HepG2 (cell line): ENCODE results near the gene ARVCF. TPM values are rescaled to one million over a fixed set of nuclear protein-coding genes. Genes with fewer than 3 reads are reported as not detected.

Experiments used
- ATAC-seq: fragments of 200-7000 bp; cut with Tn5 transposase; 3 replicates; pipeline ENCODE4 v1.9.1; 2020; ENCODE audit warnings: mild to moderate bottlenecking, moderate library complexity
- BruUV-seq: library from RNA; stranded (reverse); fragments of 400-500 nt; replicated peaks from 2 replicates; lab custom pipeline; 2021; lab: Mats Ljungman, UMichigan
- CTCF ChIA-PET: fragments of 300-600 bp; formaldehyde crosslinking; extraction: SDS; loops from one replicate; lab custom pipeline; 2021; ENCODE audit warnings: low total read pairs, inconsistent platforms, low intra/inter-chr PET ratio; lab: Yijun Ruan, JAX
- POLR2A ChIA-PET: fragments of 350-600 bp; sonication (Branson Sonifier 250); formaldehyde crosslinking; loops from one replicate; lab custom pipeline; 2020; ENCODE audit warnings: antibody characterized with exemption, inconsistent platforms; lab: Yijun Ruan, JAX
- DNase-seq: peaks from one replicate; pipeline ENCODE4 v3.0.0-alpha.2; 2015; ENCODE audit warnings: low spot score
- FAIRE-seq: peaks from 3 replicates; lab custom pipeline; 2011; peaks lifted over from hg19 to GRCh38; lab: Jason Lieb, UNC
- H2AFZ ChIP-seq: one replicate; pipeline ENCODE4 v1.6.1; 2011; ENCODE audit warnings: low read length, inconsistent platforms
- H3K27ac ChIP-seq: fragments of 300-600 bp; 3 replicates; pipeline ENCODE4 v1.8.0; 2011; ENCODE audit warnings: mixed run types, mild to moderate bottlenecking, mixed read lengths, low read length, inconsistent platforms; ENCODE audit not compliant: insufficient read depth; ENCODE audit errors: extremely low read length
- H3K27me3 ChIP-seq, 2 experiments: fragments of 200-600 bp in 1 of 2; 2 replicates in 1 of 2; 3 replicates in 1 of 2; pipeline versions ENCODE4 v1.6.0 to v1.8.0; 2011; ENCODE audit warnings: low read length in 2 of 2, mild to moderate bottlenecking in 2 of 2, moderate library complexity in 2 of 2, inconsistent platforms in 1 of 2; ENCODE audit not compliant: insufficient read depth in 2 of 2, control insufficient read depth in 1 of 2
- H3K36me3 ChIP-seq, 2 experiments: fragments of 200-600 bp in 1 of 2; replicated peaks in 1 of 2; 2 replicates in 1 of 2; 3 replicates in 1 of 2; pipeline versions ENCODE4 v1.5.1 to v1.8.0; 2011; ENCODE audit warnings: low read length in 2 of 2, inconsistent platforms in 1 of 2; ENCODE audit not compliant: insufficient read depth in 2 of 2, control insufficient read depth in 1 of 2
- H3K4me1 ChIP-seq: 2 replicates; pipeline ENCODE4 v1.5.1; 2012; ENCODE audit warnings: low read length, inconsistent platforms; ENCODE audit not compliant: insufficient read depth
- H3K4me2 ChIP-seq: 2 replicates; pipeline ENCODE4 v1.6.0; 2011; ENCODE audit warnings: low read depth, low read length, inconsistent platforms
- H3K4me3 ChIP-seq, 3 experiments: fragments of 200-600 bp in 1 of 3; sonication (generic), shearing (Covaris generic) in 1 of 3; replicated peaks in 1 of 3; 2 replicates each; pipeline ENCODE4 v1.5.1; 2011 to 2016; ENCODE audit warnings: low read length in 3 of 3, inconsistent platforms in 2 of 3, low read depth in 2 of 3, mild to moderate bottlenecking in 2 of 3, control low read depth in 1 of 3, mixed read lengths in 1 of 3; ENCODE audit not compliant: insufficient read depth in 1 of 3
- H3K79me2 ChIP-seq: one replicate; pipeline ENCODE4 v1.6.1; 2011; ENCODE audit warnings: low read length, inconsistent platforms; ENCODE audit not compliant: insufficient read depth
- H3K9ac ChIP-seq: 2 replicates; pipeline ENCODE4 v1.6.0; 2011; ENCODE audit warnings: mild to moderate bottlenecking, low read depth, low read length, inconsistent platforms; ENCODE audit not compliant: insufficient read depth
- H3K9me3 ChIP-seq: 2 replicates; pipeline ENCODE4 v1.5.1; 2012; ENCODE audit warnings: mild to moderate bottlenecking, low read length
- H4K20me1 ChIP-seq: 2 replicates; pipeline ENCODE4 v1.6.0; 2011; ENCODE audit warnings: inconsistent platforms, mild to moderate bottlenecking, low read length, moderate library complexity; ENCODE audit not compliant: insufficient read depth
- CTCF ChIP-seq: sonication (generic); formaldehyde crosslinking; IDR thresholded peaks from 2 replicates; pipeline ENCODE4 v1.5.0; 2020; ENCODE audit warnings: mild to moderate bottlenecking, missing genetic modification reagents, moderate library complexity
- ERF ChIP-seq: IDR thresholded peaks from 2 replicates; pipeline ENCODE4 v1.6.1; 2018; ENCODE audit warnings: missing biosample characterization, missing genetic modification reagents
- FOSL1 ChIP-seq: sonication (generic); formaldehyde crosslinking; IDR thresholded peaks from 2 replicates; pipeline ENCODE4 v1.9.0; 2021; ENCODE audit warnings: missing genetic modification reagents, borderline replicate concordance
- FOXK1 ChIP-seq: sonication (generic); formaldehyde crosslinking; IDR thresholded peaks from 2 replicates; pipeline ENCODE4 v1.4.0; 2020; ENCODE audit warnings: low read depth, missing genetic modification reagents, borderline replicate concordance
- HIVEP1 ChIP-seq: sonication (generic); formaldehyde crosslinking; IDR thresholded peaks from 2 replicates; pipeline ENCODE4 v1.4.0; 2020; ENCODE audit warnings: mild to moderate bottlenecking, missing genetic modification reagents
- KLF11 ChIP-seq: IDR thresholded peaks from 2 replicates; pipeline ENCODE4 v1.6.1; 2016; ENCODE audit warnings: missing compliant biosample characterization
- MTF2 ChIP-seq: sonication (generic); formaldehyde crosslinking; IDR thresholded peaks from 2 replicates; pipeline ENCODE4 v1.5.0; 2020; ENCODE audit warnings: missing genetic modification reagents, borderline replicate concordance
- NFKB2 ChIP-seq: sonication (generic); formaldehyde crosslinking; IDR thresholded peaks from 2 replicates; pipeline ENCODE4 v1.4.0; 2020; ENCODE audit warnings: missing genetic modification reagents, borderline replicate concordance
- NR0B2 ChIP-seq: sonication (generic); formaldehyde crosslinking; IDR thresholded peaks from 2 replicates; pipeline ENCODE4 v1.4.0; 2020; ENCODE audit warnings: mild to moderate bottlenecking, missing genetic modification reagents
- SMAD3 ChIP-seq: sonication (generic); formaldehyde crosslinking; IDR thresholded peaks from 2 replicates; pipeline ENCODE4 v1.4.0; 2020; ENCODE audit warnings: missing genetic modification reagents
- ZBTB14 ChIP-seq: sonication (generic); formaldehyde crosslinking; IDR thresholded peaks from 2 replicates; pipeline ENCODE4 v1.4.0; 2020; ENCODE audit warnings: missing genetic modification reagents
- ZNF251 ChIP-seq: sonication (generic); formaldehyde crosslinking; IDR thresholded peaks from 2 replicates; pipeline ENCODE4 v1.9.0; 2021; ENCODE audit warnings: mild to moderate bottlenecking, missing genetic modification reagents
- ZNF280B ChIP-seq: sonication (generic); formaldehyde crosslinking; IDR thresholded peaks from 2 replicates; pipeline ENCODE4 v1.5.0; 2020; ENCODE audit warnings: missing genetic modification reagents, mild to moderate bottlenecking, borderline replicate concordance
- ZNF329 ChIP-seq: sonication (generic); formaldehyde crosslinking; IDR thresholded peaks from 2 replicates; pipeline ENCODE4 v1.9.0; 2021; ENCODE audit warnings: low read depth, mild to moderate bottlenecking, missing genetic modification reagents
- ZNF629 ChIP-seq: sonication (generic); formaldehyde crosslinking; conservative IDR thresholded peaks from 2 replicates; pipeline ENCODE4 v1.5.0; 2020; ENCODE audit warnings: missing genetic modification reagents
- ZNF746 ChIP-seq: sonication (generic); formaldehyde crosslinking; IDR thresholded peaks from 2 replicates; pipeline ENCODE4 v1.8.0; 2022; ENCODE audit warnings: mild to moderate bottlenecking, missing genetic modification reagents
- WGBS: methylation state at CpG from one replicate; pipeline ENCODE4 v1.1.6; 2017; ENCODE audit warnings: low lambda C conversion rate; 5-methylcytosine and 5-hydroxymethylcytosine counted together
- in situ Hi-C: cut with HindIII; loops from 2 replicates; pipeline ENCODE4 v1.10.0; 2017; ENCODE audit warnings: low pct_unique_long_range_greater_than_20kb; ENCODE audit not compliant: extremely low pct_ligation_motif_present
- intact Hi-C: fragments of 100-400 bp; cut with micrococcal nuclease; formaldehyde crosslinking; loops from one replicate; pipeline ENCODE4 v1.10.0; 2022; ENCODE audit not compliant: unreplicated experiment
- polyA plus RNA-seq, 8 experiments: library from polyadenylated mRNA; depleted of rRNA in 3 of 8; stranded (reverse) in 7 of 8; unstranded in 1 of 8; fragments of >200 nt; fragmentation: Illumina TruSeq in 4 of 8; extraction: Trizol in 4 of 8; gene quantifications; 2 replicates each; pipeline versions ENCODE4 v1.2.1 to v1.2.3, GENCODE V29; 2011 to 2016; ENCODE audit warnings: low read depth in 4 of 8, missing spikeins in 1 of 8, mixed read lengths in 1 of 8; ENCODE audit not compliant: insufficient read depth in 1 of 8
- total RNA-seq, 5 experiments: library from RNA; depleted of rRNA; stranded (reverse); fragments of >200 nt; fragmentation: Illumina TruSeq; extraction: Trizol; gene quantifications; 2 replicates each; pipeline ENCODE4 v1.2.3, GENCODE V29; 2016; ENCODE audit warnings: low read depth in 1 of 5

The ARVCF gene
- total and polyA plus RNA-seq, 2 of the 13 experiments (the other 11 are each of a cell fraction or from before 2014, with no cell fraction given): 16.4 to 17.7 TPM

GRCh38 chr22:19994851-19995610 lies 21.6 kb downstream of the ARVCF start:
- Histone ChIP-seq H3K27ac (no peak overlapping the region), H3K4me2 (no peak overlapping the region), H3K27me3 (0 out of 5 replicates have a peak, but pooled peaks cover 0 to 1% of the 10 kb centered on the region in 2 experiments), H3K9ac (no peak overlapping the region), H4K20me1 (no peaks in the 10 kb centered on the region; the same call in 1 of the 2 replicates), H3K36me3 (no peaks in the 10 kb centered on the region; a peak in 1 of 5 replicates), H2AFZ (no peak overlapping the region), H3K9me3 (no peaks in the 10 kb centered on the region), H3K4me1 (peaks cover 17% of the 10 kb centered on the region), H3K4me3 (no peak overlapping the region), H3K79me2 (no peaks in the 10 kb centered on the region)
- in situ Hi-C loops (no loop called here), intact Hi-C loops (no loop called here)
- POLR2A ChIA-PET: no interaction called here
- no peak for ATAC-seq
- BruUV-seq: no TSS peak
- WGBS: 90% methylated on average over 12 of the region's 12 CpGs
- no peak for FAIRE-seq
- CTCF ChIA-PET: no interaction called here
- no peak for DNase-seq
- TF ChIP-seq ZNF251 (CRISPR knock-in tag) (no peak), ZNF746 (CRISPR knock-in tag) (no peak), NR0B2 (CRISPR knock-in tag) (no peak), KLF11 (CRISPR knock-in tag) (no peak), CTCF (CRISPR knock-in tag) (no peak), MTF2 (CRISPR knock-in tag) (no peak), SMAD3 (CRISPR knock-in tag) (no peak), ZNF629 (CRISPR knock-in tag) (no peak), HIVEP1 (CRISPR knock-in tag) (no peak), FOXK1 (no peak), ZNF329 (no peak), ZNF280B (CRISPR knock-in tag) (no peak), NFKB2 (no peak), FOSL1 (CRISPR knock-in tag) (no peak), ERF (CRISPR knock-in tag) (no peak), ZBTB14 (CRISPR knock-in tag) (no peak)
